HTR-8/SVneo (cell line): ENCODE measurements around the gene INS.
"Not testable (repeated sequence)": the region's sequence is repeated elsewhere in the genome, so short reads cannot be mapped to it uniquely, and the experiment has no call there.

Experiments
- DNase-seq: peaks from one replicate; pipeline ENCODE4 v3.0.0; 2011; ENCODE audit warnings: low spot score, mixed read lengths; ENCODE audit not compliant: insufficient read length
- FAIRE-seq: peaks from 2 replicates; lab custom pipeline; 2011; peaks lifted over from hg19 to GRCh38; lab: Jason Lieb, UNC

The INS gene

GRCh38 chr11:2199466-2200341 lies 38.7 kb upstream of the INS start:
- FAIRE-seq (no peak), DNase-seq (no peak)

GRCh38 chr11:2198621-2199365 lies 37.8 kb upstream of the INS start:
- DNase-seq = no peak
- FAIRE-seq = no peak

- no peak for FAIRE-seq
- no peak for DNase-seq
These were observed 36.9 kb upstream of the INS start for GRCh38 chr11:2197771-2198520.

- DNase-seq (peak; percentile 85), FAIRE-seq (peak; percentile 86)
These were observed 36.2 kb upstream of the INS start for GRCh38 chr11:2196970-2197770.

GRCh38 chr11:2195756-2196088 lies 34.7 kb upstream of the INS start:
- no peak for DNase-seq
- no peak for FAIRE-seq

- DNase-seq (peak; percentile 66), FAIRE-seq (peak; percentile 88)
These were observed 34.1 kb upstream of the INS start for GRCh38 chr11:2194877-2195755.

GRCh38 chr11:2193888-2194595 lies 33.0 kb upstream of the INS start:
- FAIRE-seq = not testable (repeated sequence)

GRCh38 chr11:2193099-2193887 lies 32.3 kb upstream of the INS start:
- no peak for DNase-seq
- FAIRE-seq = no peak

More at GRCh38 chr11:2193888-2194595, 33.0 kb upstream of the INS start:
- not testable (repeated sequence) for DNase-seq

- FAIRE-seq (no peak), DNase-seq (no peak)
These were observed 31.4 kb upstream of the INS start for GRCh38 chr11:2192435-2192834.

GRCh38 chr11:2191883-2192282 lies 30.9 kb upstream of the INS start:
- DNase-seq = no peak
- no peak for FAIRE-seq

- FAIRE-seq (no peak), DNase-seq (no peak)
These were observed 29.9 kb upstream of the INS start for GRCh38 chr11:2190657-2191471.

GRCh38 chr11:2189938-2190656 lies 29.1 kb upstream of the INS start:
- FAIRE-seq (no peak), DNase-seq (no peak)

GRCh38 chr11:2188745-2189144 lies 27.7 kb upstream of the INS start:
- FAIRE-seq (no peak), DNase-seq (no peak)

GRCh38 chr11:2187280-2187707 lies 26.3 kb upstream of the INS start:
- FAIRE-seq (no peak), DNase-seq (no peak)

GRCh38 chr11:2186669-2187279 lies 25.8 kb upstream of the INS start:
- peak; percentile 35 for DNase-seq
- no peak for FAIRE-seq
